HepG2 (cell line): ENCODE results near the gene EBF4. TPM values are rescaled to one million over a fixed set of nuclear protein-coding genes. Genes with fewer than 3 reads are reported as not detected.
A peak's percentile ranks its signal among the peaks of the same experiment; 100 is the strongest.

Source experiments
- ATAC-seq: fragments of 200-7000 bp; cut with Tn5 transposase; 3 replicates; pipeline ENCODE4 v1.9.1; 2020; ENCODE audit warnings: mild to moderate bottlenecking, moderate library complexity
- BruUV-seq: library from RNA; stranded (reverse); fragments of 400-500 nt; replicated peaks from 2 replicates; lab custom pipeline; 2021; lab: Mats Ljungman, UMichigan
- CTCF ChIA-PET: fragments of 300-600 bp; formaldehyde crosslinking; extraction: SDS; loops from one replicate; lab custom pipeline; 2021; ENCODE audit warnings: low total read pairs, inconsistent platforms, low intra/inter-chr PET ratio; lab: Yijun Ruan, JAX
- POLR2A ChIA-PET: fragments of 350-600 bp; sonication (Branson Sonifier 250); formaldehyde crosslinking; loops from one replicate; lab custom pipeline; 2020; ENCODE audit warnings: antibody characterized with exemption, inconsistent platforms; lab: Yijun Ruan, JAX
- DNase-seq: peaks from one replicate; pipeline ENCODE4 v3.0.0-alpha.2; 2015; ENCODE audit warnings: low spot score
- FAIRE-seq: peaks from 3 replicates; lab custom pipeline; 2011; peaks lifted over from hg19 to GRCh38; lab: Jason Lieb, UNC
- H2AFZ ChIP-seq: one replicate; pipeline ENCODE4 v1.6.1; 2011; ENCODE audit warnings: low read length, inconsistent platforms
- H3K27ac ChIP-seq: fragments of 300-600 bp; 3 replicates; pipeline ENCODE4 v1.8.0; 2011; ENCODE audit warnings: mixed run types, mild to moderate bottlenecking, mixed read lengths, low read length, inconsistent platforms; ENCODE audit not compliant: insufficient read depth; ENCODE audit errors: extremely low read length
- H3K27me3 ChIP-seq, 2 experiments: fragments of 200-600 bp in 1 of 2; 2 replicates in 1 of 2; 3 replicates in 1 of 2; pipeline versions ENCODE4 v1.6.0 to v1.8.0; 2011; ENCODE audit warnings: low read length in 2 of 2, mild to moderate bottlenecking in 2 of 2, moderate library complexity in 2 of 2, inconsistent platforms in 1 of 2; ENCODE audit not compliant: insufficient read depth in 2 of 2, control insufficient read depth in 1 of 2
- H3K36me3 ChIP-seq, 2 experiments: fragments of 200-600 bp in 1 of 2; replicated peaks in 1 of 2; 2 replicates in 1 of 2; 3 replicates in 1 of 2; pipeline versions ENCODE4 v1.5.1 to v1.8.0; 2011; ENCODE audit warnings: low read length in 2 of 2, inconsistent platforms in 1 of 2; ENCODE audit not compliant: insufficient read depth in 2 of 2, control insufficient read depth in 1 of 2
- H3K4me1 ChIP-seq: 2 replicates; pipeline ENCODE4 v1.5.1; 2012; ENCODE audit warnings: low read length, inconsistent platforms; ENCODE audit not compliant: insufficient read depth
- H3K4me2 ChIP-seq: 2 replicates; pipeline ENCODE4 v1.6.0; 2011; ENCODE audit warnings: low read depth, low read length, inconsistent platforms
- H3K4me3 ChIP-seq, 3 experiments: fragments of 200-600 bp in 1 of 3; sonication (generic), shearing (Covaris generic) in 1 of 3; replicated peaks in 1 of 3; 2 replicates each; pipeline ENCODE4 v1.5.1; 2011 to 2016; ENCODE audit warnings: low read length in 3 of 3, inconsistent platforms in 2 of 3, low read depth in 2 of 3, mild to moderate bottlenecking in 2 of 3, control low read depth in 1 of 3, mixed read lengths in 1 of 3; ENCODE audit not compliant: insufficient read depth in 1 of 3
- H3K79me2 ChIP-seq: one replicate; pipeline ENCODE4 v1.6.1; 2011; ENCODE audit warnings: low read length, inconsistent platforms; ENCODE audit not compliant: insufficient read depth
- H3K9ac ChIP-seq: 2 replicates; pipeline ENCODE4 v1.6.0; 2011; ENCODE audit warnings: mild to moderate bottlenecking, low read depth, low read length, inconsistent platforms; ENCODE audit not compliant: insufficient read depth
- H3K9me3 ChIP-seq: 2 replicates; pipeline ENCODE4 v1.5.1; 2012; ENCODE audit warnings: mild to moderate bottlenecking, low read length
- H4K20me1 ChIP-seq: 2 replicates; pipeline ENCODE4 v1.6.0; 2011; ENCODE audit warnings: inconsistent platforms, mild to moderate bottlenecking, low read length, moderate library complexity; ENCODE audit not compliant: insufficient read depth
- GATAD2A ChIP-seq: IDR thresholded peaks from 2 replicates; pipeline ENCODE4 v1.6.1; 2016
- HOXA3 ChIP-seq: sonication (generic); formaldehyde crosslinking; IDR thresholded peaks from 2 replicates; pipeline ENCODE4 v1.5.0; 2020; ENCODE audit warnings: missing genetic modification reagents
- NCOA1 ChIP-seq: sonication (generic); formaldehyde crosslinking; IDR thresholded peaks from 2 replicates; pipeline ENCODE4 v1.9.0; 2021; ENCODE audit warnings: missing genetic modification reagents
- POLR2AphosphoS2 ChIP-seq: IDR thresholded peaks from 2 replicates; pipeline ENCODE4 v1.6.1; 2011; ENCODE audit warnings: low read depth, low read length, improper control_type of control experiment
- RBFOX2 ChIP-seq: fragments of 200-400 bp; formaldehyde crosslinking; IDR thresholded peaks from 2 replicates; pipeline ENCODE4 v1.6.1; 2017; ENCODE audit warnings: low read depth, mild to moderate bottlenecking, low read length
- SP4 ChIP-seq: sonication (generic); formaldehyde crosslinking; IDR thresholded peaks from 2 replicates; pipeline ENCODE4 v1.8.1; 2023; ENCODE audit warnings: mild to moderate bottlenecking, missing genetic modification reagents
- ZNF775 ChIP-seq: sonication (generic); formaldehyde crosslinking; IDR thresholded peaks from 2 replicates; pipeline ENCODE4 v1.4.0; 2020; ENCODE audit warnings: missing genetic modification reagents, mild to moderate bottlenecking, moderate library complexity, borderline replicate concordance
- WGBS: methylation state at CpG from one replicate; pipeline ENCODE4 v1.1.6; 2017; ENCODE audit warnings: low lambda C conversion rate; 5-methylcytosine and 5-hydroxymethylcytosine counted together
- in situ Hi-C: cut with HindIII; loops from 2 replicates; pipeline ENCODE4 v1.10.0; 2017; ENCODE audit warnings: low pct_unique_long_range_greater_than_20kb; ENCODE audit not compliant: extremely low pct_ligation_motif_present
- intact Hi-C: fragments of 100-400 bp; cut with micrococcal nuclease; formaldehyde crosslinking; loops from one replicate; pipeline ENCODE4 v1.10.0; 2022; ENCODE audit not compliant: unreplicated experiment
- polyA plus RNA-seq, 8 experiments: library from polyadenylated mRNA; depleted of rRNA in 3 of 8; stranded (reverse) in 7 of 8; unstranded in 1 of 8; fragments of >200 nt; fragmentation: Illumina TruSeq in 4 of 8; extraction: Trizol in 4 of 8; gene quantifications; 2 replicates each; pipeline versions ENCODE4 v1.2.1 to v1.2.3, GENCODE V29; 2011 to 2016; ENCODE audit warnings: low read depth in 4 of 8, missing spikeins in 1 of 8, mixed read lengths in 1 of 8; ENCODE audit not compliant: insufficient read depth in 1 of 8
- total RNA-seq, 5 experiments: library from RNA; depleted of rRNA; stranded (reverse); fragments of >200 nt; fragmentation: Illumina TruSeq; extraction: Trizol; gene quantifications; 2 replicates each; pipeline ENCODE4 v1.2.3, GENCODE V29; 2016; ENCODE audit warnings: low read depth in 1 of 5
- TF ChIP-seq, protein P1 (sequence below): sonication (generic); formaldehyde crosslinking; IDR thresholded peaks from 2 replicates; pipeline ENCODE4 v1.5.1; 2020; ENCODE audit warnings: missing genetic modification reagents, mild to moderate bottlenecking, borderline replicate concordance
- TF ChIP-seq, protein P2 (sequence below): sonication (generic); formaldehyde crosslinking; IDR thresholded peaks from one replicate; pipeline ENCODE4 v1.5.1; 2020; ENCODE audit warnings: mild to moderate bottlenecking, missing genetic modification reagents; ENCODE audit errors: not compliant biosample characterization
- TF ChIP-seq, protein P3 (sequence below): sonication (generic); formaldehyde crosslinking; IDR thresholded peaks from 2 replicates; pipeline ENCODE4 v1.5.1; 2020; ENCODE audit warnings: mild to moderate bottlenecking, missing genetic modification reagents, borderline replicate concordance

EBF4 gene
- total and polyA plus RNA-seq, 2 of the 13 experiments (the other 11 are each of a cell fraction or from before 2014, with no cell fraction given) = 0.84 to 2.2 TPM

DNA sequence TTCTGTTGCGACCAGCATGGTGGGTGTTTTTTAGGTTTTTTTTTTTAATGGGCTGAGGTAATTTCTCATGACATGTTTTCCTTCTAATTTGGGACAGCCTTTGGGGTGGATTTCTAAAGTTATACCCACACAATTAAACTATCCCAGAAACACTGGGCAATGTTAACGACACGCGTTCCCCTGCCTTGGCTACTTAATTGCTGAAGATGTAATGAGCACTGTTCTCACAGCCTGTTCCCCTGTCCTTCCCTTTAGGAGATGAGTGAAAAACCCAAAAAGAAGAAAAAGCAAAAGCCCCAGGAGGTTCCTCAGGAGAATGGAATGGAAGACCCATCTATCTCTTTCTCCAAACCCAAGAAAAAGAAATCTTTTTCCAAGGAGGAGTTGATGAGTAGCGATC is 34.9 kb upstream of the EBF4 start:
- in situ Hi-C loops = no loop called here
- FAIRE-seq (no peak), ATAC-seq (no peak), DNase-seq (no peak)
- Histone ChIP-seq H2AFZ (no peak overlapping the region), H3K27ac (no peak overlapping the region), H3K4me1 (peaks cover 43% of the 10 kb centered on the region), H3K27me3 (no peaks in the 10 kb centered on the region; a peak in 1 of 5 replicates), H4K20me1 (peaks cover 56% of the 10 kb centered on the region), H3K79me2 (peaks cover 38% of the 10 kb centered on the region), H3K9ac (no peak overlapping the region), H3K9me3 (no peaks in the 10 kb centered on the region), H3K4me3 (no peak overlapping the region), H3K4me2 (no peak overlapping the region), H3K36me3 (peaks cover 53 to 85% of the 10 kb centered on the region in 2 experiments)
- intact Hi-C loops = no loop called here
- WGBS = 98% methylated on average over 5 of the region's 5 CpGs
- BruUV-seq = no TSS peak
- ChIA-PET POLR2A (no interaction called here), CTCF (no interaction called here)
- TF ChIP-seq HOXA3 (CRISPR knock-in tag) (no peak), ZNF775 (CRISPR knock-in tag) (no peak), RBFOX2 (peak; percentile 28), NCOA1 (CRISPR knock-in tag) (no peak), GATAD2A (CRISPR knock-in tag) (no peak), SP4 (CRISPR knock-in tag) (no peak), POLR2AphosphoS2 (0 out of 2 replicates have a peak, but pooled peaks have one; percentile 81)
- TF ChIP-seq, protein P1, sequence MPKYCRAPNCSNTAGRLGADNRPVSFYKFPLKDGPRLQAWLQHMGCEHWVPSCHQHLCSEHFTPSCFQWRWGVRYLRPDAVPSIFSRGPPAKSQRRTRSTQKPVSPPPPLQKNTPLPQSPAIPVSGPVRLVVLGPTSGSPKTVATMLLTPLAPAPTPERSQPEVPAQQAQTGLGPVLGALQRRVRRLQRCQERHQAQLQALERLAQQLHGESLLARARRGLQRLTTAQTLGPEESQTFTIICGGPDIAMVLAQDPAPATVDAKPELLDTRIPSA (CRISPR knock-in tag) = no peak
- TF ChIP-seq, protein P2, sequence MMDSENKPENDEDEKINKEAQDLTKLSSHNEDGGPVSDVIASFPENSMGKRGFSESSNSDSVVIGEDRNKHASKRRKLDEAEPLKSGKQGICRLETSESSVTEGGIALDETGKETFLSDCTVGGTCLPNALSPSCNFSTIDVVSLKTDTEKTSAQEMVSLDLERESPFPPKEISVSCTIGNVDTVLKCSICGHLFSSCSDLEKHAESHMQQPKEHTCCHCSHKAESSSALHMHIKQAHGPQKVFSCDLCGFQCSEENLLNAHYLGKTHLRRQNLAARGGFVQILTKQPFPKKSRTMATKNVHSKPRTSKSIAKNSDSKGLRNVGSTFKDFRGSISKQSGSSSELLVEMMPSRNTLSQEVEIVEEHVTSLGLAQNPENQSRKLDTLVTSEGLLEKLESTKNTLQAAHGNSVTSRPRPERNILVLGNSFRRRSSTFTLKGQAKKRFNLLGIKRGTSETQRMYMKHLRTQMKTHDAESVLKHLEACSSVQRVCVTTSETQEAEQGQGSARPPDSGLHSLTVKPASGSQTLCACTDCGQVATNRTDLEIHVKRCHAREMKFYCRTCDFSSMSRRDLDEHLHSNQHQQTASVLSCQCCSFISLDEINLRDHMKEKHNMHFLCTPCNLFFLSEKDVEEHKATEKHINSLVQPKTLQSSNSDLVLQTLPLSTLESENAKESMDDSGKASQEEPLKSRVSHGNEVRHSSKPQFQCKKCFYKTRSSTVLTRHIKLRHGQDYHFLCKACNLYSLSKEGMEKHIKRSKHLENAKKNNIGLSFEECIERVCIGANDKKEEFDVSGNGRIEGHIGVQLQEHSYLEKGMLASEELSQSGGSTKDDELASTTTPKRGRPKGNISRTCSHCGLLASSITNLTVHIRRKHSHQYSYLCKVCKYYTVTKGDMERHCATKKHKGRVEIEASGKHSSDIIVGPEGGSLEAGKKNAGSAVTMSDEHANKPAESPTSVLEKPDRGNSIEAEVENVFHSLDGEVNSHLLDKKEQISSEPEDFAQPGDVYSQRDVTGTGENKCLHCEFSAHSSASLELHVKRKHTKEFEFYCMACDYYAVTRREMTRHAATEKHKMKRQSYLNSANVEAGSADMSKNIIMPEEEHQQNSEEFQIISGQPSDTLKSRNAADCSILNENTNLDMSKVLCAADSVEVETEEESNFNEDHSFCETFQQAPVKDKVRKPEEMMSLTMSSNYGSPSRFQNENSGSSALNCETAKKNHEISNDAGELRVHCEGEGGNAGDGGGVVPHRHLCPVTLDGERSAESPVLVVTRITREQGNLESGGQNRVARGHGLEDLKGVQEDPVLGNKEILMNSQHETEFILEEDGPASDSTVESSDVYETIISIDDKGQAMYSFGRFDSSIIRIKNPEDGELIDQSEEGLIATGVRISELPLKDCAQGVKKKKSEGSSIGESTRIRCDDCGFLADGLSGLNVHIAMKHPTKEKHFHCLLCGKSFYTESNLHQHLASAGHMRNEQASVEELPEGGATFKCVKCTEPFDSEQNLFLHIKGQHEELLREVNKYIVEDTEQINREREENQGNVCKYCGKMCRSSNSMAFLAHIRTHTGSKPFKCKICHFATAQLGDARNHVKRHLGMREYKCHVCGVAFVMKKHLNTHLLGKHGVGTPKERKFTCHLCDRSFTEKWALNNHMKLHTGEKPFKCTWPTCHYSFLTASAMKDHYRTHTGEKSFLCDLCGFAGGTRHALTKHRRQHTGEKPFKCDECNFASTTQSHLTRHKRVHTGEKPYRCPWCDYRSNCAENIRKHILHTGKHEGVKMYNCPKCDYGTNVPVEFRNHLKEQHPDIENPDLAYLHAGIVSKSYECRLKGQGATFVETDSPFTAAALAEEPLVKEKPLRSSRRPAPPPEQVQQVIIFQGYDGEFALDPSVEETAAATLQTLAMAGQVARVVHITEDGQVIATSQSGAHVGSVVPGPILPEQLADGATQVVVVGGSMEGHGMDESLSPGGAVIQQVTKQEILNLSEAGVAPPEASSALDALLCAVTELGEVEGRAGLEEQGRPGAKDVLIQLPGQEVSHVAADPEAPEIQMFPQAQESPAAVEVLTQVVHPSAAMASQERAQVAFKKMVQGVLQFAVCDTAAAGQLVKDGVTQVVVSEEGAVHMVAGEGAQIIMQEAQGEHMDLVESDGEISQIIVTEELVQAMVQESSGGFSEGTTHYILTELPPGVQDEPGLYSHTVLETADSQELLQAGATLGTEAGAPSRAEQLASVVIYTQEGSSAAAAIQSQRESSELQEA (CRISPR knock-in tag) = no peak
- TF ChIP-seq, protein P3, sequence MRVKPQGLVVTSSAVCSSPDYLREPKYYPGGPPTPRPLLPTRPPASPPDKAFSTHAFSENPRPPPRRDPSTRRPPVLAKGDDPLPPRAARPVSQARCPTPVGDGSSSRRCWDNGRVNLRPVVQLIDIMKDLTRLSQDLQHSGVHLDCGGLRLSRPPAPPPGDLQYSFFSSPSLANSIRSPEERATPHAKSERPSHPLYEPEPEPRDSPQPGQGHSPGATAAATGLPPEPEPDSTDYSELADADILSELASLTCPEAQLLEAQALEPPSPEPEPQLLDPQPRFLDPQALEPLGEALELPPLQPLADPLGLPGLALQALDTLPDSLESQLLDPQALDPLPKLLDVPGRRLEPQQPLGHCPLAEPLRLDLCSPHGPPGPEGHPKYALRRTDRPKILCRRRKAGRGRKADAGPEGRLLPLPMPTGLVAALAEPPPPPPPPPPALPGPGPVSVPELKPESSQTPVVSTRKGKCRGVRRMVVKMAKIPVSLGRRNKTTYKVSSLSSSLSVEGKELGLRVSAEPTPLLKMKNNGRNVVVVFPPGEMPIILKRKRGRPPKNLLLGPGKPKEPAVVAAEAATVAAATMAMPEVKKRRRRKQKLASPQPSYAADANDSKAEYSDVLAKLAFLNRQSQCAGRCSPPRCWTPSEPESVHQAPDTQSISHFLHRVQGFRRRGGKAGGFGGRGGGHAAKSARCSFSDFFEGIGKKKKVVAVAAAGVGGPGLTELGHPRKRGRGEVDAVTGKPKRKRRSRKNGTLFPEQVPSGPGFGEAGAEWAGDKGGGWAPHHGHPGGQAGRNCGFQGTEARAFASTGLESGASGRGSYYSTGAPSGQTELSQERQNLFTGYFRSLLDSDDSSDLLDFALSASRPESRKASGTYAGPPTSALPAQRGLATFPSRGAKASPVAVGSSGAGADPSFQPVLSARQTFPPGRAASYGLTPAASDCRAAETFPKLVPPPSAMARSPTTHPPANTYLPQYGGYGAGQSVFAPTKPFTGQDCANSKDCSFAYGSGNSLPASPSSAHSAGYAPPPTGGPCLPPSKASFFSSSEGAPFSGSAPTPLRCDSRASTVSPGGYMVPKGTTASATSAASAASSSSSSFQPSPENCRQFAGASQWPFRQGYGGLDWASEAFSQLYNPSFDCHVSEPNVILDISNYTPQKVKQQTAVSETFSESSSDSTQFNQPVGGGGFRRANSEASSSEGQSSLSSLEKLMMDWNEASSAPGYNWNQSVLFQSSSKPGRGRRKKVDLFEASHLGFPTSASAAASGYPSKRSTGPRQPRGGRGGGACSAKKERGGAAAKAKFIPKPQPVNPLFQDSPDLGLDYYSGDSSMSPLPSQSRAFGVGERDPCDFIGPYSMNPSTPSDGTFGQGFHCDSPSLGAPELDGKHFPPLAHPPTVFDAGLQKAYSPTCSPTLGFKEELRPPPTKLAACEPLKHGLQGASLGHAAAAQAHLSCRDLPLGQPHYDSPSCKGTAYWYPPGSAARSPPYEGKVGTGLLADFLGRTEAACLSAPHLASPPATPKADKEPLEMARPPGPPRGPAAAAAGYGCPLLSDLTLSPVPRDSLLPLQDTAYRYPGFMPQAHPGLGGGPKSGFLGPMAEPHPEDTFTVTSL (CRISPR knock-in tag) = no peak
